OCI-LY3 (cell line): ENCODE data around the gene CCNT2.
"Not testable (repeated sequence)": the region's sequence is repeated elsewhere in the genome, so short reads cannot be mapped to it uniquely, and the experiment has no call there.

Experiments used
- H2AFZ ChIP-seq: fragments of 200-600, 300-600 bp; shearing (Covaris generic); 2 replicates; pipeline ENCODE4 v1.6.0; 2014; ENCODE audit warnings: antibody characterized with exemption, low read depth, low read length
- H3K27ac ChIP-seq: fragments of 200-600, 300-600 bp; sonication (generic); 2 replicates; pipeline ENCODE4 v1.5.1; 2014; ENCODE audit warnings: mild to moderate bottlenecking, low read length, moderate library complexity, mixed read lengths
- H3K27me3 ChIP-seq: fragments of 200-600, 300-600 bp; sonication (generic); 2 replicates; pipeline ENCODE4 v1.6.1; 2014; ENCODE audit warnings: low read depth, low read length, mixed read lengths
- H3K36me3 ChIP-seq: fragments of 200-600, 300-600 bp; sonication (generic); replicated peaks from 2 replicates; pipeline ENCODE3; 2014; ENCODE audit warnings: low read depth, low read length, mixed read lengths
- H3K4me1 ChIP-seq: fragments of 300-600, 200-600 bp; sonication (generic); 2 replicates; pipeline ENCODE4 v1.6.1; 2014; ENCODE audit warnings: low read length, mixed read lengths
- H3K4me2 ChIP-seq: fragments of 200-600, 300-600 bp; sonication (generic); 2 replicates; pipeline ENCODE4 v1.6.1; 2014; ENCODE audit warnings: low read length, mixed read lengths
- H3K4me3 ChIP-seq: fragments of 300-600, 200-600 bp; sonication (generic); 2 replicates; pipeline ENCODE4 v1.5.1; 2014; ENCODE audit warnings: antibody characterized with exemption, mild to moderate bottlenecking, low read length, moderate library complexity
- H3K79me2 ChIP-seq: fragments of 300-600, 200-600 bp; shearing (Covaris generic); 2 replicates; pipeline ENCODE4 v1.6.1; 2014; ENCODE audit warnings: mild to moderate bottlenecking, low read length, mixed read lengths
- H3K9ac ChIP-seq: fragments of 300-600, 200-600 bp; shearing (Covaris generic); 2 replicates; pipeline ENCODE4 v1.6.0; 2014; ENCODE audit warnings: mild to moderate bottlenecking, low read length, moderate library complexity
- H3K9me3 ChIP-seq: fragments of 200-600, 300-600 bp; shearing (Covaris generic); 2 replicates; pipeline ENCODE4 v1.6.1; 2014; ENCODE audit warnings: low read length, mixed read lengths; ENCODE audit not compliant: insufficient read depth
- H4K20me1 ChIP-seq: fragments of 200-600, 300-600 bp; sonication (generic); 2 replicates; pipeline ENCODE4 v1.6.1; 2016; ENCODE audit warnings: low read length, mixed read lengths; ENCODE audit not compliant: insufficient read depth
- EZH2phosphoT487 ChIP-seq: fragments of 200-600 bp; shearing (Covaris generic); IDR thresholded peaks from 2 replicates; pipeline ENCODE4 v1.6.1; 2018; ENCODE audit warnings: antibody characterized with exemption, mixed run types, low read depth
- TF ChIP-seq, protein P1 (sequence below): fragments of 200-600, 300-600 bp; sonication (generic); IDR thresholded peaks from 2 replicates; pipeline ENCODE4 v1.5.1; 2014; ENCODE audit warnings: antibody characterized with exemption, low read length, low read depth

Gene CCNT2

DNA sequence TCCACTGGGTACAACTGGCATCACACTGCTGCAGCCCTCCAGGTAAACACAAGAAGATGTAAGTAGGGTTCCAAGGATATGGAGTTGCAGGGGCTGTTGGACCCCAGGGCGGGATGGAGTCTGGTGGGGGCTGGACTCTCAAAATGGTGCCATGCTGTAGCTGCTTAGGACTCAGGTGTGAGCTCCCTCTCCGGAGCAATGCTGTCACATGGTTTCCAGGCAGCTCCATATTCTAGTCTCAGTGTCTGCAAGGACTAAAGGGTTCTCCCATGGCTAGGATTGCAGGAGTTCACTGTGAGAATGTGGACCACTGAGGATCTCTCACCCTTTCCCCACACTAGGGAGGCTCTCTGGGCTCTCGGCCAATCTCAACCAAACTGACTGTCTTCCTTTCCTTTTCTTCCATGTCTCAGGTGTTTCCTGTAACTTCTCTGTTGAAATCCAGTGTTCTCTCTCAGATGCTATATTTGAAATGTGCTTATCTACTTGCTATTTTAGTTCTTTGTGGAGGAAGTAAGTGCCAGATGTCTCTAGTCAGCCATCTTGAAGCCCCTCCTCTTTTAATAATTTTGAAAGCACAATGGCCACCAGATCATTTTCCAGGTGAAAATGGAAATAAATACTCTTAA, 57.6 kb downstream of the CCNT2 start:
- TF ChIP-seq, protein P1, sequence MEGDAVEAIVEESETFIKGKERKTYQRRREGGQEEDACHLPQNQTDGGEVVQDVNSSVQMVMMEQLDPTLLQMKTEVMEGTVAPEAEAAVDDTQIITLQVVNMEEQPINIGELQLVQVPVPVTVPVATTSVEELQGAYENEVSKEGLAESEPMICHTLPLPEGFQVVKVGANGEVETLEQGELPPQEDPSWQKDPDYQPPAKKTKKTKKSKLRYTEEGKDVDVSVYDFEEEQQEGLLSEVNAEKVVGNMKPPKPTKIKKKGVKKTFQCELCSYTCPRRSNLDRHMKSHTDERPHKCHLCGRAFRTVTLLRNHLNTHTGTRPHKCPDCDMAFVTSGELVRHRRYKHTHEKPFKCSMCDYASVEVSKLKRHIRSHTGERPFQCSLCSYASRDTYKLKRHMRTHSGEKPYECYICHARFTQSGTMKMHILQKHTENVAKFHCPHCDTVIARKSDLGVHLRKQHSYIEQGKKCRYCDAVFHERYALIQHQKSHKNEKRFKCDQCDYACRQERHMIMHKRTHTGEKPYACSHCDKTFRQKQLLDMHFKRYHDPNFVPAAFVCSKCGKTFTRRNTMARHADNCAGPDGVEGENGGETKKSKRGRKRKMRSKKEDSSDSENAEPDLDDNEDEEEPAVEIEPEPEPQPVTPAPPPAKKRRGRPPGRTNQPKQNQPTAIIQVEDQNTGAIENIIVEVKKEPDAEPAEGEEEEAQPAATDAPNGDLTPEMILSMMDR = no peak
- H3K4me1 ChIP-seq = no peaks in the 10 kb centered on the region
- no peak overlapping the region for H3K4me3 ChIP-seq
- no peak overlapping the region for H3K27ac ChIP-seq
- no peaks in the 10 kb centered on the region for H3K27me3 ChIP-seq
- H3K4me2 ChIP-seq = no peak overlapping the region
- H3K36me3 ChIP-seq = peaks cover 13% of the 10 kb centered on the region
- no peak overlapping the region for H3K9ac ChIP-seq
- H4K20me1 ChIP-seq = no peaks in the 10 kb centered on the region
- no peak overlapping the region for H2AFZ ChIP-seq
- H3K9me3 ChIP-seq = peaks cover 3% of the 10 kb centered on the region
- no peaks in the 10 kb centered on the region for H3K79me2 ChIP-seq

DNA sequence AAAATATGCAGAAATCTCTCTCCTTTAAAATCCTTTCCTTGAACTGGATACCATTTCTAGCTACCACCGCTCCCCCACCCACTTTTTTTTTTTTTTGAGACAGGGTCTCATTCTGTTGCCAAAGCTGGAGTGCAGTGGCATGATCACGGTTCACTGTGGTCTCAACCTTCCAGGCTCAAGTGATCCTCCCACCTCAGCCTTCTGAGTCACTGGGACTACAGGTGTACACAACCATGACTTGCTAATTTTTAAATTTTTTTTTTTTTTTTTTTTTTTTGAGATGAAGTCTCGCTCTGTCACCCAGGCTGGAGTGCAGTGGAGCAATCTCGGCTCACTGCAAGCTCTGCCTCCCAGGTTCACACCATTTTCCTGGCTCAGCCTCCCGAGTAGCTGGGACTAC, 58.5 kb downstream of the CCNT2 start:
- not testable (repeated sequence) for H3K27me3 ChIP-seq, H3K9ac ChIP-seq, H3K4me2 ChIP-seq, H3K79me2 ChIP-seq, H3K9me3 ChIP-seq, H3K27ac ChIP-seq, H3K4me1 ChIP-seq, H3K4me3 ChIP-seq, H4K20me1 ChIP-seq, H2AFZ ChIP-seq
- peaks cover 13% of the 10 kb centered on the region for H3K36me3 ChIP-seq

DNA sequence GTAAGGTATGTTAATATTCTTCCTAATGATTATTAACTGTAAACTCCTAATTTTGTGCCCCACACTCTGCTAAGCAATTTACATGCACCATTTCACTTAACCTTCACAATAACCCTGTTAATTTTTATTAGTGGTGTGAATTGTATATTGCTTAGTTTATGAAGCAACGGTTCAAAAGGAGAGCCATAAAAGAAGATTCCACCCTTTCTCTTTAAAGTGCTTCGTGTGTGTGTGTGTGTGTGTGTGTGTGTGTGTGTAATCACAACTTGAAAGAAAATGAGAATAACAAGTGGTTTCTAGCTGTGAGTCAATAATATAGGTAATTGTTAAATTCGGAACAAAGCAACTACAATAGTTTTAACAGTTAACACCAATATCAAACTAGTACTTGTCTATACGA, 60.6 kb downstream of the CCNT2 start:
- Histone ChIP-seq H3K4me1 (no peaks in the 10 kb centered on the region), H3K79me2 (no peaks in the 10 kb centered on the region), H3K4me2 (no peak overlapping the region), H3K27me3 (no peaks in the 10 kb centered on the region), H4K20me1 (no peaks in the 10 kb centered on the region), H3K9me3 (peaks cover 3% of the 10 kb centered on the region), H3K27ac (no peak overlapping the region), H3K4me3 (no peak overlapping the region), H2AFZ (no peak overlapping the region), H3K36me3 (peaks cover 6% of the 10 kb centered on the region), H3K9ac (no peak overlapping the region)
- TF ChIP-seq, protein P1 = no peak
- TF ChIP-seq EZH2phosphoT487 = no peak

DNA sequence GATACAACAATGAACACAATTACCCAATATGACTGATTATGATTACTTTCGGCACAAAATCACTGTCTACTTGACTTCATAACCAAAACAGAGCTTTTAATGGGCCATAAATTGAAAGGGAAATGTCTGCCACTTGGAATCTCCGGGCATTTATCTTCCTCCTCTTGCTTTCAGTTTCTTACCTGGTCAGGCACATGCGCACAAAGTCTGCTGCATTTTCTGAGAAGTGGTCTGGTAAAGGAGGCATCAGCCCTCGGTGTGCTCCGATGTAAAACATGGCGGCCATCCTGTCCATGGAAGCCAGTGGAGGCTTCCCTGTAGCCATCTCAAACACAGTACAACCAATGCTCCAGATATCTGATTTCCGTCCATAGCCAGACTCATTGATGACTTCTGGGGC, 62.0 kb downstream of the CCNT2 start:
- H3K36me3 ChIP-seq = no peaks in the 10 kb centered on the region
- H3K4me1 ChIP-seq = no peaks in the 10 kb centered on the region
- H3K27ac ChIP-seq = no peak overlapping the region
- no peaks in the 10 kb centered on the region for H3K9me3 ChIP-seq
- no peak overlapping the region for H3K9ac ChIP-seq
- no peak overlapping the region for H3K4me3 ChIP-seq
- H2AFZ ChIP-seq = no peak overlapping the region
- H4K20me1 ChIP-seq = no peaks in the 10 kb centered on the region
- H3K4me2 ChIP-seq = no peak overlapping the region
- H3K79me2 ChIP-seq = no peaks in the 10 kb centered on the region
- no peak for TF ChIP-seq EZH2phosphoT487
- TF ChIP-seq, protein P1 = no peak
- no peaks in the 10 kb centered on the region for H3K27me3 ChIP-seq

DNA sequence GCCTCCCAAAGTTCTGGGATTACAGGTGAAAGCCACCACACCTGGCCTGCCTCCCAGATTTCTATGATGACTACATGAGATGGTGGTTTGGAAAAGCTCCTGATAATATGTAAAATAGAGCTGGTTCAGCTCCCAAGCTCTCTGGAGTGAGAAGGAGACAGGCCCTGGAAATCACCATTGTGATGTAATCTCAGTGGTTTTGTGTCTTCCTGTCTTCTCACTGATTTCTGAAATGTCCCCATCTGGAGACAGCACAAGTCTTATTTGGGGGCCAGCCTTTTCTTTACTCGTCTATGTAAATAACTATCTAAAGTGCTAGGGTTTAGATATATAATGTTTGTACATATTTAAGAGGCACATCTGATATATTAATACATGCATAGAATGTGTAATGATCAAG, 64.0 kb downstream of the CCNT2 start:
- no peaks in the 10 kb centered on the region for H3K79me2 ChIP-seq
- no peak overlapping the region for H2AFZ ChIP-seq
- H3K27ac ChIP-seq = no peak overlapping the region
- H3K4me2 ChIP-seq = no peak overlapping the region
- H3K4me3 ChIP-seq = no peak overlapping the region
- H3K9ac ChIP-seq = no peak overlapping the region
- H3K9me3 ChIP-seq = no peaks in the 10 kb centered on the region
- H3K36me3 ChIP-seq = no peaks in the 10 kb centered on the region
- no peaks in the 10 kb centered on the region for H3K4me1 ChIP-seq
- TF ChIP-seq, protein P1 = no peak
- no peak for TF ChIP-seq EZH2phosphoT487
- H4K20me1 ChIP-seq = no peaks in the 10 kb centered on the region
- peaks cover 14% of the 10 kb centered on the region for H3K27me3 ChIP-seq
